Measurements from ENCODE around the gene GNS. TPM values are rescaled to one million over a fixed set of nuclear protein-coding genes. Genes with fewer than 3 reads are reported as not detected.

Gene GNS
- polyA plus RNA-seq, 2 of the 4 experiments (the other 2 are of a cell fraction) = 54.3 to 109 TPM

- Histone ChIP-seq H3K27ac (no peak overlapping the region), H3K4me2 (no peak overlapping the region), H3K4me1 (no peaks in the 10 kb centered on the region), H3K4me3 (no peak overlapping the region), H3K9me3 (no peaks in the 10 kb centered on the region)
- no peak for ATAC-seq
- ChIA-PET CTCF (interaction anchor here (0.9 to 3.2 kb wide), 3 partner anchors 9 to 113 kb away, joined by 3 to 18 read pairs (median 3); no protein-coding TSS in a partner anchor), POLR2A (no interaction called here)
- WGBS (ENCODE audit: missing lambda C conversion rate) = 95% methylated on average over 4 of the region's 4 CpGs
- TF ChIP-seq POLR2AphosphoS2 (conservative IDR thresholded peaks at IDR 0.05; ENCODE audit: low read length) (no peak), CBX8 (IDR thresholded peaks at IDR 0.05) (no peak), EHMT2 (IDR thresholded peaks at IDR 0.05; ENCODE audit: low read depth) (no peak), ATOH8 (CRISPR knock-in tag; IDR thresholded peaks at IDR 0.05; ENCODE audit: low read depth) (no peak), GATA3 (IDR thresholded peaks at IDR 0.05; ENCODE audit: borderline replicate concordance) (no peak), RAD21 (conservative IDR thresholded peaks at IDR 0.05 in 1 of 2, IDR thresholded peaks at IDR 0.05 in 1 of 2) (no peak), CHD4 (IDR thresholded peaks at IDR 0.05; ENCODE audit: borderline replicate concordance) (no peak)
- no peak for FAIRE-seq
- no peak for DNase-seq (ENCODE audit: low read depth in 1 of 2, low spot score in 1 of 2)
Observed at GRCh38 chr12:64716371-64716770, 42.8 kb downstream of the GNS start.

GRCh38 chr12:64714551-64714968, 44.6 kb downstream of the GNS start:
- Histone ChIP-seq H3K4me2 (no peak overlapping the region), H3K4me1 (no peaks in the 10 kb centered on the region), H3K27ac (no peak overlapping the region), H3K4me3 (no peak overlapping the region), H3K9me3 (no peaks in the 10 kb centered on the region)
- ATAC-seq = no peak
- TF ChIP-seq HOXB5 (CRISPR knock-in tag; IDR thresholded peaks at IDR 0.05) (no peak), KDM5A (IDR thresholded peaks at IDR 0.05) (no peak), ATOH8 (CRISPR knock-in tag; IDR thresholded peaks at IDR 0.05; ENCODE audit: low read depth) (no peak)
- no peak for DNase-seq (ENCODE audit: low read depth in 1 of 2, low spot score in 1 of 2)
- ChIA-PET CTCF (interaction anchor here (1.7 to 3.2 kb wide), 2 partner anchors 18 to 165 kb away, joined by 4 to 18 read pairs; no protein-coding TSS in a partner anchor), POLR2A (no interaction called here)
- no peak for FAIRE-seq
- WGBS (ENCODE audit: missing lambda C conversion rate) = 94% methylated on average over 5 of the region's 5 CpGs

- CTCF ChIA-PET = interaction anchor here (2.1 to 3.2 kb wide), 2 partner anchors 16 kb away, joined by 11 to 18 read pairs; no protein-coding TSS in a partner anchor
- DNase-seq (ENCODE audit: low read depth in 1 of 2, low spot score in 1 of 2) = no peak
Observed at GRCh38 chr12:64713376-64713775, 45.8 kb downstream of the GNS start.

GRCh38 chr12:64709429-64709828, 49.8 kb downstream of the GNS start:
- ATAC-seq (no peak), FAIRE-seq (no peak), DNase-seq (ENCODE audit: low read depth in 1 of 2, low spot score in 1 of 2) (no peak)
- CTCF ChIA-PET = interaction anchor here (2.6 to 6.2 kb wide), 2 partner anchors 13 to 160 kb away, joined by 9 to 45 read pairs; no protein-coding TSS in a partner anchor
- H3K27ac ChIP-seq = no peak overlapping the region
- no peaks in the 10 kb centered on the region for H3K9me3 ChIP-seq
- H3K4me2 ChIP-seq = no peak overlapping the region
- POLR2A ChIA-PET = no interaction called here
- 100% methylated on average over 2 of the region's 2 CpGs for WGBS (ENCODE audit: missing lambda C conversion rate)
- H3K4me1 ChIP-seq = no peaks in the 10 kb centered on the region
- TF ChIP-seq TP53 (CRISPR knock-in tag; IDR thresholded peaks at IDR 0.05) = no peak
- no peak overlapping the region for H3K4me3 ChIP-seq

More at GRCh38 chr12:64713376-64713775, 45.8 kb downstream of the GNS start:
- POLR2A ChIA-PET = no interaction called here
- Histone ChIP-seq H3K9me3 (no peaks in the 10 kb centered on the region), H3K4me2 (no peak overlapping the region), H3K4me1 (no peaks in the 10 kb centered on the region), H3K27ac (no peak overlapping the region), H3K4me3 (no peak overlapping the region)
- TF ChIP-seq E2F6 (IDR thresholded peaks at IDR 0.05; ENCODE audit: borderline replicate concordance, low read depth) (no peak), KDM1A (IDR thresholded peaks at IDR 0.05; ENCODE audit: low read depth) (no peak), HEYL (CRISPR knock-in tag; IDR thresholded peaks at IDR 0.05) (no peak), CBX2 (IDR thresholded peaks at IDR 0.05; ENCODE audit: borderline replicate concordance, low read depth) (no peak), ZC3H11A (IDR thresholded peaks at IDR 0.05) (no peak), MAZ (IDR thresholded peaks at IDR 0.05; ENCODE audit: borderline replicate concordance, low read depth, low read length) (no peak), POLR2AphosphoS2 (conservative IDR thresholded peaks at IDR 0.05; ENCODE audit: low read length) (no peak)
- no peak for ATAC-seq
- no peak for FAIRE-seq

Measured in A549 (cell line).